Inflammatory macrophage treated with lipopolysaccharide for 1 hour (primary cell): ENCODE results near the gene SREK1IP1.

Experiments
- DNase-seq, 2 donors: peaks; one replicate each; pipeline ENCODE4 v3.0.0-alpha.2; 2020 to 2022

The SREK1IP1 gene

DNA sequence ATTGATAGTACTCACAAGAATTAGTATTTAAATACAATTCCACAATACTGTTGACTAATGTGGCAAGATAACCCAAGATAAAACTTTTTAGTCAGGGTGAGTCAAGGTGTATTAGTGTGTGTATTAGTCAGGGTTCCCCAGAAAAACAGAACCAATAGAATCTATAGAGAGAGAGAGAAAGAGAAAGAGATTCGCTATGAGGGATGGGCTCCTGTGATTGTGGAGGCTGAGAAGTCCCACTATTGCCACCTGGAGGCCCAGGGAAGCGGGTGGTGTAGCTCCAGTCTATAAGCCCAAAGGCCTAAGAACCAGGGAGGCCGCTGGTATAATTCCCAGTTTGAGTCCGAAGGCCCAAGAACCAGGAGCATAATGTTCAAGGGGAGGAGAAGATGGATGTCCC lies 88.2 kb downstream of the SREK1IP1 start:
- no peak for DNase-seq

DNA sequence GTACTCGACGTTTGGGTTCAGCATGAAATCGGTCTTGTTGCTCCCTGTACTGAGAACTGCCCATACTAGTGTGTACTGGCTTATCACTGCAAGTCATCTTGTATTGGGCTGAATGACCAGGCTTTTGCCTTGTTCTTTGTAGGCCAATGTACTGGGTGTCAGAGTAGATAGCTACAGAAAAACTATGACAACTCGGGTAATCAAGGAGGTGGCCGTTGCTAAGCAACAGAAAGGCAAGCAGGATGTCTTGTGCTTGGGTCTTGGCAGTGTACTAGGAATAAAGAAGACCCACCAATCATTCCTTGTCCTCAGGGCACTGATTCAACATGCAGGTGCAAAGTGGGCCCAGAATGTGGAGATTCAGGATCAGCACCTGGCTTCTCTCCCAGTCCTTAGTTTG lies 90.1 kb downstream of the SREK1IP1 start:
- DNase-seq: no peak

DNA sequence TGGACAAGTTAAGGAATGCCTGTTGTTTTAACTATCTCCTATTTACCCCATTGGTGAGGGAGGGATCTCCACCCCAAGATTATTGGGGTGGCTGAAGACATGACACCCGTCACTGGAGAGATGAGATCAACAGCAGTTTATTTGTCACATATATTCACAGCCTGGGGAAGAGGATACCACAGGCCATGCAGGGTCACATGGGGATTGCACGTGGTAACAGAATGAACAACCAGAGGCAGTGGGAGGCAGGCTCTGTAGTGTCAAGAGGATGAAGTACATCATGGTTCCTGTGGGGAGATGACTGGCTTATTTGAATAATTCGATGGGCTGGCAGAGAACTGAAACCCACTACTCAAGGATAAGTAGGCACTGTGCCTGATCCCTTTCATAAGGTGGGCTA lies 96.8 kb downstream of the SREK1IP1 start:
- DNase-seq: no peak

DNA sequence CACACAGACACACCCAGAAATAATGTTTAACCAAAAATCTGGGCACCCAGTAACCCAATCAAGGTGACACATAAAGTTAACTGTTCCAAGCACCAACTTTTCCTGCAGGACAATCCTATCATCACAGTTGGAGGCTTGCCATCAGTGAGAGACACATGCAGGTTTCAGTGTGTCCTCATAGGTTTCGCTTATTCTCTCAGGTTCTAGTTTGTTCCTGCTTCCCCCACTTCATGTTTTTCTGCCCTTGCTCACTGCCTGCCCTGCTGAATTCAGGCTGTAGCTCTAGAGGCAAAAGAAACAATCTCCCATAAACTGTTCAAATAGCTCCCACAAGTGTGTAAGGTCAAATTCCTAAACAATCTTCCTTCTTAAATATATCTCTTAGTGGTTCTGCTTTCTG lies 98.2 kb downstream of the SREK1IP1 start:
- no peak for DNase-seq
